AML-193 (cell line): ENCODE data around the gene ARHGAP28.

Experiments
- DNase-seq, 2 experiments: peaks; one replicate each; lab custom pipeline; 2025; lab: John Stamatoyannopoulos, UW

ARHGAP28 gene

GRCh38 chr18:6731222-6731596 lies 1.7 kb downstream of the ARHGAP28 start:
- DNase-seq: no peak

- no peak for DNase-seq
Observed at GRCh38 chr18:6732952-6733351, 3.4 kb downstream of the ARHGAP28 start.

GRCh38 chr18:6733758-6734157 lies 4.2 kb downstream of the ARHGAP28 start:
- DNase-seq: no peak

GRCh38 chr18:6734726-6735430 lies 5.4 kb downstream of the ARHGAP28 start:
- DNase-seq: no peak

GRCh38 chr18:6737833-6738232 lies 8.3 kb downstream of the ARHGAP28 start:
- no peak for DNase-seq

- no peak for DNase-seq
Observed at GRCh38 chr18:6738622-6739021, 9.1 kb downstream of the ARHGAP28 start.

GRCh38 chr18:6741232-6741663 lies 11.7 kb downstream of the ARHGAP28 start:
- DNase-seq: no peak

GRCh38 chr18:6741786-6742185 lies 12.3 kb downstream of the ARHGAP28 start:
- no peak for DNase-seq

GRCh38 chr18:6743999-6744398 lies 14.5 kb downstream of the ARHGAP28 start:
- no peak for DNase-seq

GRCh38 chr18:6744816-6745455 lies 15.4 kb downstream of the ARHGAP28 start:
- no peak for DNase-seq

- no peak for DNase-seq
Observed at GRCh38 chr18:6745504-6746031, 16.1 kb downstream of the ARHGAP28 start.

- DNase-seq: no peak
Observed at GRCh38 chr18:6746386-6746960, 17.0 kb downstream of the ARHGAP28 start.

GRCh38 chr18:6747646-6748045 lies 18.1 kb downstream of the ARHGAP28 start:
- no peak for DNase-seq

- no peak for DNase-seq
Observed at GRCh38 chr18:6748241-6748640, 18.7 kb downstream of the ARHGAP28 start.

- no peak for DNase-seq
Observed at GRCh38 chr18:6750411-6750810, 20.9 kb downstream of the ARHGAP28 start.

GRCh38 chr18:6751222-6751621 lies 21.7 kb downstream of the ARHGAP28 start:
- no peak for DNase-seq

- no peak for DNase-seq
Observed at GRCh38 chr18:6752202-6752860, 22.8 kb downstream of the ARHGAP28 start.

- DNase-seq: no peak
Observed at GRCh38 chr18:6755107-6755506, 25.6 kb downstream of the ARHGAP28 start.

- no peak for DNase-seq
Observed at GRCh38 chr18:6757931-6758330, 28.4 kb downstream of the ARHGAP28 start.

- no peak for DNase-seq
Observed at GRCh38 chr18:6759579-6759978, 30.1 kb downstream of the ARHGAP28 start.

- no peak for DNase-seq
Observed at GRCh38 chr18:6763524-6763923, 34.0 kb downstream of the ARHGAP28 start.

- no peak for DNase-seq
Observed at GRCh38 chr18:6764382-6764781, 34.9 kb downstream of the ARHGAP28 start.

GRCh38 chr18:6773777-6774176 lies 44.3 kb downstream of the ARHGAP28 start:
- no peak for DNase-seq
